SU-DHL-6 (cell line): ENCODE data around the gene CA12.

ENCODE experiments used
- H2AFZ ChIP-seq: fragments of 200-600 bp; sonication (generic); 2 replicates; pipeline ENCODE4 v1.6.1; 2014; ENCODE audit warnings: low read depth, mild to moderate bottlenecking, moderate library complexity, mixed read lengths, antibody characterized with exemption, low read length; ENCODE audit not compliant: severe bottlenecking
- H3F3A ChIP-seq: fragments of 200-600 bp; shearing (Covaris generic); 2 replicates; pipeline ENCODE4 v1.6.0; 2016; ENCODE audit warnings: antibody characterized with exemption, mild to moderate bottlenecking; ENCODE audit not compliant: insufficient read depth
- H3K27ac ChIP-seq: fragments of 200-600 bp; sonication (generic); 2 replicates; pipeline ENCODE4 v1.5.1; 2016; ENCODE audit warnings: low read depth, mild to moderate bottlenecking, low read length, moderate library complexity, mixed read lengths
- H3K27me3 ChIP-seq: fragments of 200-600 bp; sonication (generic), shearing (Covaris generic); 2 replicates; pipeline ENCODE4 v1.6.0; 2014; ENCODE audit warnings: mild to moderate bottlenecking, low read length
- H3K36me3 ChIP-seq: fragments of 200-600 bp; sonication (generic); 2 replicates; pipeline ENCODE4 v1.6.1; 2014; ENCODE audit warnings: mild to moderate bottlenecking, low read length, mixed read lengths
- H3K4me2 ChIP-seq: fragments of 300-600, 200-600 bp; shearing (Covaris generic), sonication (generic); 2 replicates; pipeline ENCODE4 v1.6.0; 2014; ENCODE audit warnings: low read length, low read depth, mild to moderate bottlenecking; ENCODE audit not compliant: poor library complexity, severe bottlenecking
- H3K4me3 ChIP-seq: fragments of 200-600 bp; sonication (generic); 2 replicates; pipeline ENCODE4 v1.5.1; 2014; ENCODE audit warnings: antibody characterized with exemption, low read length, mild to moderate bottlenecking, mixed read lengths; ENCODE audit not compliant: insufficient read depth, poor library complexity, severe bottlenecking
- H3K79me2 ChIP-seq: fragments of 200-600 bp; sonication (generic); 2 replicates; pipeline ENCODE4 v1.6.1; 2014; ENCODE audit warnings: mild to moderate bottlenecking, low read length, moderate library complexity; ENCODE audit not compliant: insufficient read depth
- H3K9ac ChIP-seq: fragments of 200-600 bp; sonication (generic); 2 replicates; pipeline ENCODE4 v1.7.0; 2014; ENCODE audit warnings: mild to moderate bottlenecking, low read length
- H3K9me2 ChIP-seq: fragments of 200-600 bp; sonication (generic); replicated peaks from 2 replicates; pipeline ENCODE4 v1.6.1; 2014; ENCODE audit warnings: low read length; ENCODE audit not compliant: insufficient read depth
- H3K9me3 ChIP-seq: fragments of 200-600 bp; sonication (generic); 2 replicates; pipeline ENCODE4 v1.6.1; 2014; ENCODE audit warnings: low read length, mixed read lengths; ENCODE audit not compliant: insufficient read depth
- H4K20me1 ChIP-seq: fragments of 200-600 bp; sonication (generic); 2 replicates; pipeline ENCODE4 v1.6.1; 2014; ENCODE audit warnings: low read depth, mild to moderate bottlenecking, antibody characterized with exemption, low read length, moderate library complexity, mixed read lengths
- CTCF ChIP-seq: fragments of 200-600 bp; sonication (generic); IDR thresholded peaks from one replicate; pipeline ENCODE4 v1.5.1; 2017; ENCODE audit warnings: antibody characterized with exemption, mild to moderate bottlenecking, low read length, moderate library complexity; ENCODE audit not compliant: insufficient read depth, poor library complexity, severe bottlenecking
- EZH2phosphoT487 ChIP-seq: fragments of 200-600 bp; sonication (generic), shearing (Covaris generic); conservative IDR thresholded peaks from 2 replicates; pipeline ENCODE4 v1.6.1; 2018; ENCODE audit warnings: mild to moderate bottlenecking, antibody characterized with exemption, low read length, moderate library complexity, mixed read lengths

The CA12 gene

GRCh38 chr15:63319065-63319464, 62.6 kb downstream of the CA12 start:
- Histone ChIP-seq H3K9me3 (no peaks in the 10 kb centered on the region), H3F3A (no peaks in the 10 kb centered on the region), H4K20me1 (no peaks in the 10 kb centered on the region), H2AFZ (no peak overlapping the region), H3K27me3 (no peaks in the 10 kb centered on the region), H3K9me2 (no peaks in the 10 kb centered on the region), H3K79me2 (no peaks in the 10 kb centered on the region), H3K4me3 (no peak overlapping the region), H3K27ac (no peak overlapping the region), H3K9ac (no peak overlapping the region), H3K36me3 (no peaks in the 10 kb centered on the region), H3K4me2 (no peak overlapping the region)
- TF ChIP-seq EZH2phosphoT487, result no peak
- no peak for TF ChIP-seq CTCF

DNA sequence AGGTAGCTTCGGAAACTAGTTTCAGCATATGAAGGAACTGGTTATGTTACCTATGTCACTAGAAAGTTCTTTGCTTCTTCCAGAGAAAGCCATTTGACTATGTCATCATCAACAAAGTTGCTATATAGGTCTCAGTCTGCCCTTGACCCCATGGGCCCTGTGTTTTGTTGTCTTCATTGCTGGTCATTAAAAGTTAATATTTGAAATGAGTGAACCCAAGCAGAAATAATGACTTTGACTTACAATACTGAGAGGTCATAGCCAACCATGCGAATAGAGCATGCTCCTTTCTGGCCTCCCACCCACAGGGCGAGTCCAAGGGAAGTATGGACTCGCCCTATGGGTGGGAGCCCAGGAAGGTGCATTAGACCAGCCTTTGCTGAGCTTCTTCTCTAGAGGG, 63.3 kb downstream of the CA12 start:
- Histone ChIP-seq H3K9me3 (no peaks in the 10 kb centered on the region), H2AFZ (no peak overlapping the region), H3K4me3 (no peak overlapping the region), H3K27ac (no peak overlapping the region), H3K9ac (no peak overlapping the region), H3K9me2 (no peaks in the 10 kb centered on the region), H3K4me2 (no peak overlapping the region), H4K20me1 (no peaks in the 10 kb centered on the region), H3F3A (no peaks in the 10 kb centered on the region), H3K27me3 (no peaks in the 10 kb centered on the region), H3K36me3 (no peaks in the 10 kb centered on the region), H3K79me2 (no peaks in the 10 kb centered on the region)
- TF ChIP-seq EZH2phosphoT487 (no peak), CTCF (no peak)

- no peaks in the 10 kb centered on the region for H3K9me2 ChIP-seq
- no peaks in the 10 kb centered on the region for H3F3A ChIP-seq
- no peak overlapping the region for H3K4me3 ChIP-seq
- TF ChIP-seq CTCF (no peak), EZH2phosphoT487 (no peak)
- H3K9ac ChIP-seq, result no peak overlapping the region
- H3K4me2 ChIP-seq, result no peak overlapping the region
- no peaks in the 10 kb centered on the region for H3K9me3 ChIP-seq
- H3K27me3 ChIP-seq, result no peaks in the 10 kb centered on the region
- no peak overlapping the region for H3K27ac ChIP-seq
- H2AFZ ChIP-seq, result no peak overlapping the region
- no peaks in the 10 kb centered on the region for H3K36me3 ChIP-seq
- H4K20me1 ChIP-seq, result no peaks in the 10 kb centered on the region
- no peaks in the 10 kb centered on the region for H3K79me2 ChIP-seq
These were observed 67.2 kb downstream of the CA12 start for GRCh38 chr15:63314409-63314808.

DNA sequence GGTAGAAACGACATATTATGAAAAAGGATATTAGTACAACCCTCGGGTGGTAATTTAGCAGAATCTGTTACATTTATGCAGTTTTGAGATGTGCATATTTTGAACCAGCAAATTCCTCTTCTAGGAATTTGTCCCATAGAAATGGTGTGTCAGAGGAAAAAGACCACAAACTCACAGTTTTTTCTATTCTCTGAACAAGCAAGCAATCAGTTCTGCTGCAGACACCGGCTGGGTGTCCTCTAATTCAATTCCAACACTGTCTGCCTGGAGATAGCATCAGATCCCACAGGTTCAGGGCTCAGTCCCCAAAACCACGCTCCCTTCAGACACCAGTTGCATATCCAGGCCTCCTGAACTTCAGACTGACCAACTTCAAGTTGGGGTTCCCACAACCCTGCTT, 67.8 kb downstream of the CA12 start:
- no peaks in the 10 kb centered on the region for H3F3A ChIP-seq
- no peak overlapping the region for H3K27ac ChIP-seq
- no peaks in the 10 kb centered on the region for H4K20me1 ChIP-seq
- no peaks in the 10 kb centered on the region for H3K27me3 ChIP-seq
- no peak overlapping the region for H3K4me3 ChIP-seq
- no peak for TF ChIP-seq CTCF
- no peak for TF ChIP-seq EZH2phosphoT487
- no peaks in the 10 kb centered on the region for H3K9me2 ChIP-seq
- H3K79me2 ChIP-seq, result no peaks in the 10 kb centered on the region
- no peak overlapping the region for H3K4me2 ChIP-seq
- H3K9ac ChIP-seq, result no peak overlapping the region
- no peak overlapping the region for H2AFZ ChIP-seq
- no peaks in the 10 kb centered on the region for H3K36me3 ChIP-seq
- no peaks in the 10 kb centered on the region for H3K9me3 ChIP-seq
